ENCODE data around the gene IFFO2. TPM values are rescaled to one million over a fixed set of nuclear protein-coding genes. Genes with fewer than 3 reads are reported as not detected.

Gene IFFO2
- total and polyA plus RNA-seq, 2 of the 13 experiments (the other 11 are each of a cell fraction or from before 2014, with no cell fraction given): 7.3 to 16.7 TPM

DNA sequence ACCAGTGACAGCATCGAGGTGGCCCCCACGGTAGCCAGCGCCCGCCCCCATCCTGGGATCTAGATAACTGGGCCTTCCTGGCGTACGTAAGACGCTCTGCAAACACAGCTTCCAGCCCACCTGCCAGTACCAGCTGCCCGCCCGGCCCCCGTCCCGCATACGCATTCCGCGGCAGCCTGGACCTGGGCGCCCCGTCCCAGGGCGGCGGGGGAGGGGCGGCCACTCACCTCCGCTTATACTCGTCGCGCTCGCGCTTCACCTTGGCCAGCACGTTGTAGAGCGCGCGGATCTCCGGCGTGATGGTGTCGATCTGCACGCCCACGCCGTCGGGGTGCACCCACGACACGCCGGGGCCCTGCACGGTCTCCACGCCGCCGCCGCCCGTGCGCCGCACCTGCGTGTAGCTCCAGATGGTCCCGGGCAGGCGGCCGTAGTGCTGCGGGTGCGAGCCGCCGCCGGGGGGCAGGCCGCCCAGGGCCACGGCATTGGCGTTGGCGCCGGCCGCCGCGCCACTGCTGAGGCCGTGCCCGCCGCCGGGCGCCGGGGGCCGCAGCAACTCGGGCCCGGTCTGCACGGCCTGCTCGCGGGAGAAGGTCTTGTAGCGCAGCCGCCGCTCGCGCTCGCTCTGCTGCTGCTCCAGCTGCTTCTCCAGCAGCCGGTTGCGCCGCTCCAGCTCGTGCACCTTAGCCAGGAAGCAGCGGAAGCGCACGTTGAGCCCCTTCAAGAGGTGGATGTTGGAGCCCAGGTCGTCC lies 859 bp downstream of the IFFO2 start (continued):
- TF ChIP-seq HDAC1 (CRISPR knock-in tag; IDR thresholded peaks at IDR 0.05) (peak; percentile 83), TAF15 (IDR thresholded peaks at IDR 0.05; ENCODE audit: low read depth, low read length, poor library complexity, severe bottlenecking) (no peak), RCOR2 (CRISPR knock-in tag; IDR thresholded peaks at IDR 0.05) (no peak), RFX3 (CRISPR knock-in tag; IDR thresholded peaks at IDR 0.05) (no peak), HDAC2 (CRISPR knock-in tag; IDR thresholded peaks at IDR 0.05) (peak; percentile 47; the same call in 1 of the 2 replicates), ZNF510 (CRISPR knock-in tag; IDR thresholded peaks at IDR 0.05; ENCODE audit: low read depth) (no peak), ZNF556 (CRISPR knock-in tag; IDR thresholded peaks at IDR 0.05; ENCODE audit: borderline replicate concordance) (no peak), ZNF124 (CRISPR knock-in tag; IDR thresholded peaks at IDR 0.05) (no peak), ZNF644 (CRISPR knock-in tag; IDR thresholded peaks at IDR 0.05; ENCODE audit: low read depth) (no peak), ZNF775 (CRISPR knock-in tag; IDR thresholded peaks at IDR 0.05; ENCODE audit: borderline replicate concordance) (no peak), EP300 (IDR thresholded peaks at IDR 0.05; ENCODE audit: low read depth in 2 of 2, low read length in 2 of 2) (no peak), EP300 (CRISPR knock-in tag; IDR thresholded peaks at IDR 0.05; ENCODE audit: borderline replicate concordance) (no peak), XRCC5 (optimal IDR thresholded peaks at IDR 0.05; ENCODE audit: low read length) (no peak), HNRNPL (IDR thresholded peaks at IDR 0.05; ENCODE audit: low read depth, low read length) (no peak)
- TF ChIP-seq, protein P1, sequence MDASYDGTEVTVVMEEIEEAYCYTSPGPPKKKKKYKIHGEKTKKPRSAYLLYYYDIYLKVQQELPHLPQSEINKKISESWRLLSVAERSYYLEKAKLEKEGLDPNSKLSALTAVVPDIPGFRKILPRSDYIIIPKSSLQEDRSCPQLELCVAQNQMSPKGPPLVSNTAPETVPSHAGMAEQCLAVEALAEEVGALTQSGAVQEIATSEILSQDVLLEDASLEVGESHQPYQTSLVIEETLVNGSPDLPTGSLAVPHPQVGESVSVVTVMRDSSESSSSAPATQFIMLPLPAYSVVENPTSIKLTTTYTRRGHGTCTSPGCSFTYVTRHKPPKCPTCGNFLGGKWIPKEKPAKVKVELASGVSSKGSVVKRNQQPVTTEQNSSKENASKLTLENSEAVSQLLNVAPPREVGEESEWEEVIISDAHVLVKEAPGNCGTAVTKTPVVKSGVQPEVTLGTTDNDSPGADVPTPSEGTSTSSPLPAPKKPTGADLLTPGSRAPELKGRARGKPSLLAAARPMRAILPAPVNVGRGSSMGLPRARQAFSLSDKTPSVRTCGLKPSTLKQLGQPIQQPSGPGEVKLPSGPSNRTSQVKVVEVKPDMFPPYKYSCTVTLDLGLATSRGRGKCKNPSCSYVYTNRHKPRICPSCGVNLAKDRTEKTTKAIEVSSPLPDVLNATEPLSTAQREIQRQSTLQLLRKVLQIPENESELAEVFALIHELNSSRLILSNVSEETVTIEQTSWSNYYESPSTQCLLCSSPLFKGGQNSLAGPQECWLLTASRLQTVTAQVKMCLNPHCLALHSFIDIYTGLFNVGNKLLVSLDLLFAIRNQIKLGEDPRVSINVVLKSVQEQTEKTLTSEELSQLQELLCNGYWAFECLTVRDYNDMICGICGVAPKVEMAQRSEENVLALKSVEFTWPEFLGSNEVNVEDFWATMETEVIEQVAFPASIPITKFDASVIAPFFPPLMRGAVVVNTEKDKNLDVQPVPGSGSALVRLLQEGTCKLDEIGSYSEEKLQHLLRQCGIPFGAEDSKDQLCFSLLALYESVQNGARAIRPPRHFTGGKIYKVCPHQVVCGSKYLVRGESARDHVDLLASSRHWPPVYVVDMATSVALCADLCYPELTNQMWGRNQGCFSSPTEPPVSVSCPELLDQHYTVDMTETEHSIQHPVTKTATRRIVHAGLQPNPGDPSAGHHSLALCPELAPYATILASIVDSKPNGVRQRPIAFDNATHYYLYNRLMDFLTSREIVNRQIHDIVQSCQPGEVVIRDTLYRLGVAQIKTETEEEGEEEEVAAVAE (CRISPR knock-in tag; IDR thresholded peaks at IDR 0.05; ENCODE audit: borderline replicate concordance): no peak
- TF ChIP-seq, protein P2, sequence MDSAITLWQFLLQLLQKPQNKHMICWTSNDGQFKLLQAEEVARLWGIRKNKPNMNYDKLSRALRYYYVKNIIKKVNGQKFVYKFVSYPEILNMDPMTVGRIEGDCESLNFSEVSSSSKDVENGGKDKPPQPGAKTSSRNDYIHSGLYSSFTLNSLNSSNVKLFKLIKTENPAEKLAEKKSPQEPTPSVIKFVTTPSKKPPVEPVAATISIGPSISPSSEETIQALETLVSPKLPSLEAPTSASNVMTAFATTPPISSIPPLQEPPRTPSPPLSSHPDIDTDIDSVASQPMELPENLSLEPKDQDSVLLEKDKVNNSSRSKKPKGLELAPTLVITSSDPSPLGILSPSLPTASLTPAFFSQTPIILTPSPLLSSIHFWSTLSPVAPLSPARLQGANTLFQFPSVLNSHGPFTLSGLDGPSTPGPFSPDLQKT (CRISPR knock-in tag; IDR thresholded peaks at IDR 0.05; ENCODE audit: borderline replicate concordance): no peak
- TF ChIP-seq, protein P3, sequence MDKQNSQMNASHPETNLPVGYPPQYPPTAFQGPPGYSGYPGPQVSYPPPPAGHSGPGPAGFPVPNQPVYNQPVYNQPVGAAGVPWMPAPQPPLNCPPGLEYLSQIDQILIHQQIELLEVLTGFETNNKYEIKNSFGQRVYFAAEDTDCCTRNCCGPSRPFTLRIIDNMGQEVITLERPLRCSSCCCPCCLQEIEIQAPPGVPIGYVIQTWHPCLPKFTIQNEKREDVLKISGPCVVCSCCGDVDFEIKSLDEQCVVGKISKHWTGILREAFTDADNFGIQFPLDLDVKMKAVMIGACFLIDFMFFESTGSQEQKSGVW (CRISPR knock-in tag; IDR thresholded peaks at IDR 0.05; ENCODE audit: borderline replicate concordance): no peak
- TF ChIP-seq, protein P4, sequence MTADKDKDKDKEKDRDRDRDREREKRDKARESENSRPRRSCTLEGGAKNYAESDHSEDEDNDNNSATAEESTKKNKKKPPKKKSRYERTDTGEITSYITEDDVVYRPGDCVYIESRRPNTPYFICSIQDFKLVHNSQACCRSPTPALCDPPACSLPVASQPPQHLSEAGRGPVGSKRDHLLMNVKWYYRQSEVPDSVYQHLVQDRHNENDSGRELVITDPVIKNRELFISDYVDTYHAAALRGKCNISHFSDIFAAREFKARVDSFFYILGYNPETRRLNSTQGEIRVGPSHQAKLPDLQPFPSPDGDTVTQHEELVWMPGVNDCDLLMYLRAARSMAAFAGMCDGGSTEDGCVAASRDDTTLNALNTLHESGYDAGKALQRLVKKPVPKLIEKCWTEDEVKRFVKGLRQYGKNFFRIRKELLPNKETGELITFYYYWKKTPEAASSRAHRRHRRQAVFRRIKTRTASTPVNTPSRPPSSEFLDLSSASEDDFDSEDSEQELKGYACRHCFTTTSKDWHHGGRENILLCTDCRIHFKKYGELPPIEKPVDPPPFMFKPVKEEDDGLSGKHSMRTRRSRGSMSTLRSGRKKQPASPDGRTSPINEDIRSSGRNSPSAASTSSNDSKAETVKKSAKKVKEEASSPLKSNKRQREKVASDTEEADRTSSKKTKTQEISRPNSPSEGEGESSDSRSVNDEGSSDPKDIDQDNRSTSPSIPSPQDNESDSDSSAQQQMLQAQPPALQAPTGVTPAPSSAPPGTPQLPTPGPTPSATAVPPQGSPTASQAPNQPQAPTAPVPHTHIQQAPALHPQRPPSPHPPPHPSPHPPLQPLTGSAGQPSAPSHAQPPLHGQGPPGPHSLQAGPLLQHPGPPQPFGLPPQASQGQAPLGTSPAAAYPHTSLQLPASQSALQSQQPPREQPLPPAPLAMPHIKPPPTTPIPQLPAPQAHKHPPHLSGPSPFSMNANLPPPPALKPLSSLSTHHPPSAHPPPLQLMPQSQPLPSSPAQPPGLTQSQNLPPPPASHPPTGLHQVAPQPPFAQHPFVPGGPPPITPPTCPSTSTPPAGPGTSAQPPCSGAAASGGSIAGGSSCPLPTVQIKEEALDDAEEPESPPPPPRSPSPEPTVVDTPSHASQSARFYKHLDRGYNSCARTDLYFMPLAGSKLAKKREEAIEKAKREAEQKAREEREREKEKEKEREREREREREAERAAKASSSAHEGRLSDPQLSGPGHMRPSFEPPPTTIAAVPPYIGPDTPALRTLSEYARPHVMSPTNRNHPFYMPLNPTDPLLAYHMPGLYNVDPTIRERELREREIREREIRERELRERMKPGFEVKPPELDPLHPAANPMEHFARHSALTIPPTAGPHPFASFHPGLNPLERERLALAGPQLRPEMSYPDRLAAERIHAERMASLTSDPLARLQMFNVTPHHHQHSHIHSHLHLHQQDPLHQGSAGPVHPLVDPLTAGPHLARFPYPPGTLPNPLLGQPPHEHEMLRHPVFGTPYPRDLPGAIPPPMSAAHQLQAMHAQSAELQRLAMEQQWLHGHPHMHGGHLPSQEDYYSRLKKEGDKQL (CRISPR knock-in tag; IDR thresholded peaks at IDR 0.05; ENCODE audit: low read depth): no peak
